Measurements from ENCODE around the gene TSHZ1. TPM values are rescaled to one million over a fixed set of nuclear protein-coding genes. Genes with fewer than 3 reads are reported as not detected.
A peak's percentile ranks its signal among the peaks of the same experiment; 100 is the strongest.
"Not testable (repeated sequence)": the region's sequence is repeated elsewhere in the genome, so short reads cannot be mapped to it uniquely, and the experiment has no call there.

TSHZ1 gene
- total RNA-seq, 1 experiment from 2014 or later: 9.7 TPM

DNA sequence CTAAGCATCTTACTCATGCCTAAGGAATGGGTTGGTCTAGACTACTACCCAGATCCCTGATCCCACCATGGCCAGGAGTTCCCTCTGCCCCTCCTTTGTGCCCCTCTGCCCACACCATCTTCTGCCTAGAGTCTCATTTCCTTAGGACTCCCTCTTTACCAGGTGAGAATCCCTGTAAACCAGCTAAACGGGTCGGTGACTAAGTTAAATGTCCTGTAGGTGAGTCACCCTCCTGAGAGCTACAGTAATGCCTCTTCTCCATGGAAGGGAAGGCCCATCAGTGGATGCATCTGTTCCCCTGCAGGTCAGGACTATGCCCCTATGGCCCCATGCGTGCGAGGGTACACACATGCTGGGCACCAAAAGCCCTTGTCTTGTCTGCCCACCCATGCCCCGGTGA, 27.1 kb upstream of the TSHZ1 start:
- CTCF ChIA-PET: no interaction called here
- POLR2A ChIA-PET: interaction anchor here (0.9 kb wide), 1 partner anchor 10 kb away, joined by 3 read pairs; no protein-coding TSS in a partner anchor
- no peak overlapping the region for H3K4me3 Mint-ChIP-seq (ENCODE audit: unreplicated experiment)
- DNase-seq (ENCODE audit: unreplicated experiment): peak; percentile 48
- H3K36me3 Mint-ChIP-seq (ENCODE audit: insufficient read depth, unreplicated experiment): no peaks in the 10 kb centered on the region
- no peak overlapping the region for H3K27ac Mint-ChIP-seq (ENCODE audit: low read depth, unreplicated experiment)
- no TSS peak for BruUV-seq (replicated peaks)
- no peaks in the 10 kb centered on the region for H3K9me3 Mint-ChIP-seq (ENCODE audit: unreplicated experiment)
- intact Hi-C loops (cut with micrococcal nuclease): no loop called here
- H3K4me1 Mint-ChIP-seq (ENCODE audit: insufficient read depth, unreplicated experiment): peaks cover 11% of the 10 kb centered on the region
- TF ChIP-seq, protein P1, sequence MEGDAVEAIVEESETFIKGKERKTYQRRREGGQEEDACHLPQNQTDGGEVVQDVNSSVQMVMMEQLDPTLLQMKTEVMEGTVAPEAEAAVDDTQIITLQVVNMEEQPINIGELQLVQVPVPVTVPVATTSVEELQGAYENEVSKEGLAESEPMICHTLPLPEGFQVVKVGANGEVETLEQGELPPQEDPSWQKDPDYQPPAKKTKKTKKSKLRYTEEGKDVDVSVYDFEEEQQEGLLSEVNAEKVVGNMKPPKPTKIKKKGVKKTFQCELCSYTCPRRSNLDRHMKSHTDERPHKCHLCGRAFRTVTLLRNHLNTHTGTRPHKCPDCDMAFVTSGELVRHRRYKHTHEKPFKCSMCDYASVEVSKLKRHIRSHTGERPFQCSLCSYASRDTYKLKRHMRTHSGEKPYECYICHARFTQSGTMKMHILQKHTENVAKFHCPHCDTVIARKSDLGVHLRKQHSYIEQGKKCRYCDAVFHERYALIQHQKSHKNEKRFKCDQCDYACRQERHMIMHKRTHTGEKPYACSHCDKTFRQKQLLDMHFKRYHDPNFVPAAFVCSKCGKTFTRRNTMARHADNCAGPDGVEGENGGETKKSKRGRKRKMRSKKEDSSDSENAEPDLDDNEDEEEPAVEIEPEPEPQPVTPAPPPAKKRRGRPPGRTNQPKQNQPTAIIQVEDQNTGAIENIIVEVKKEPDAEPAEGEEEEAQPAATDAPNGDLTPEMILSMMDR (IDR thresholded peaks at IDR 0.05; ENCODE audit: unreplicated experiment): no peak
- H3K27me3 Mint-ChIP-seq (ENCODE audit: insufficient read depth, unreplicated experiment): no peaks in the 10 kb centered on the region

DNA sequence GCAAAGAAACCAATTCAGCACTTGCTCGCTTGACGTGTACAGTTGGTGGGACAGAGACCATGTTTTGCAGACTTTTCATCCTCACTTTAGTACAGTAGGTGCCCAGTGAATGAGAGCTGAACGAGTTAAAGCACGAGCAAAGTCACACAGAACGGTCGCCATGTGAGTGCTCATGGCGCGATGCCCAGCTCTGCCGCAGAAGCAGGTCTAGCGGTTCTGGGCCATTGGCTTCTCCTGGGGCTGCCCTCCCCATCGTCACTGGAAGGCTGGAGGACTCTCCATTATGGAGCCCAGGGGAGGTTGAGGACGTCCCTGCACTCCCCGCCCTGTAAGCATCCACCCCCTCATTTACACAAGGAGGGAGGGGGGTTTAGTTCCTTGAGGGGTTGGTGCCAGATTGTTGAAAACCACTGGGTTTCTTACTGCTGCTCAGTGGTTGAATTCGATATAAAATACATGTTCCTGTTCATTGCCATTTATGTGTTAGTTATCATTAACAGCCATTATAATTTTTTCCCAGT, 26.6 kb upstream of the TSHZ1 start:
- CTCF ChIA-PET: interaction anchor here (0.6 kb wide), 1 partner anchor 381 kb away, joined by 5 read pairs; no protein-coding TSS in a partner anchor

DNA sequence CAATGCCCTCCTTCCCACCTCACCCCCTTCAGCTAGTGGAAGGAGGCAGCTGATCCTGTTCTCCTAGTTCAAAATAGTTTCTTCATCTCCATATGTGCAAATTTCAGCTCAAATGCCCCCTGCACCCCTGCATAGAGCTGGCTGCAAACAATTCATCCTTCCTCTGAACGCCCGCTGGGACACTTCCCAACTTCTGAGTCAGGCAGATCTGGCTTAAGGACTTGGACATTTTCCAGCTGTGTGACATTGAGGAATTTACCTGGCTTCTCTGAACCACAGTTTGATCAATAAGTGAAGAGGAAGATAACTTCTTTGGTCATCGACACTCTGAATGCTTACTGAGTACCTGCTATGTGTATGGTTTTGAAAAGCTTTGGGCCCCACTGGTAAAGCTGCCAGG, 25.1 kb upstream of the TSHZ1 start:
- Mint-ChIP-seq H3K27ac (ENCODE audit: low read depth, unreplicated experiment) (no peak overlapping the region), H3K4me3 (ENCODE audit: unreplicated experiment) (no peak overlapping the region), H3K4me1 (ENCODE audit: insufficient read depth, unreplicated experiment) (peaks cover 11% of the 10 kb centered on the region), H3K27me3 (ENCODE audit: insufficient read depth, unreplicated experiment) (no peaks in the 10 kb centered on the region), H3K36me3 (ENCODE audit: insufficient read depth, unreplicated experiment) (no peaks in the 10 kb centered on the region), H3K9me3 (ENCODE audit: unreplicated experiment) (no peaks in the 10 kb centered on the region)
- BruUV-seq (replicated peaks): no TSS peak
- intact Hi-C loops (cut with micrococcal nuclease): no loop called here
- CTCF ChIA-PET: interaction anchor here (0.6 to 1.1 kb wide), 3 partner anchors 294 to 1143 kb away, joined by 3 to 4 read pairs (median 3); no protein-coding TSS in a partner anchor
- DNase-seq (ENCODE audit: unreplicated experiment): peak; percentile 47
- TF ChIP-seq, protein P1 (IDR thresholded peaks at IDR 0.05; ENCODE audit: unreplicated experiment): no peak
- POLR2A ChIA-PET: interaction anchor here (0.5 to 0.9 kb wide), 2 partner anchors 25 to 349 kb away, joined by 3 read pairs; no protein-coding TSS in a partner anchor

More for the DNA sequence above, 26.6 kb upstream of the TSHZ1 start:
- H3K4me3 Mint-ChIP-seq (ENCODE audit: unreplicated experiment): no peak overlapping the region
- no peak overlapping the region for H3K27ac Mint-ChIP-seq (ENCODE audit: low read depth, unreplicated experiment)
- intact Hi-C loops (cut with micrococcal nuclease): no loop called here
- TF ChIP-seq, protein P1 (IDR thresholded peaks at IDR 0.05; ENCODE audit: unreplicated experiment): no peak
- no peaks in the 10 kb centered on the region for H3K9me3 Mint-ChIP-seq (ENCODE audit: unreplicated experiment)
- peaks cover 11% of the 10 kb centered on the region for H3K4me1 Mint-ChIP-seq (ENCODE audit: insufficient read depth, unreplicated experiment)
- H3K27me3 Mint-ChIP-seq (ENCODE audit: insufficient read depth, unreplicated experiment): no peaks in the 10 kb centered on the region
- POLR2A ChIA-PET: no interaction called here
- DNase-seq (ENCODE audit: unreplicated experiment): no peak
- no peaks in the 10 kb centered on the region for H3K36me3 Mint-ChIP-seq (ENCODE audit: insufficient read depth, unreplicated experiment)
- no TSS peak for BruUV-seq (replicated peaks)

DNA sequence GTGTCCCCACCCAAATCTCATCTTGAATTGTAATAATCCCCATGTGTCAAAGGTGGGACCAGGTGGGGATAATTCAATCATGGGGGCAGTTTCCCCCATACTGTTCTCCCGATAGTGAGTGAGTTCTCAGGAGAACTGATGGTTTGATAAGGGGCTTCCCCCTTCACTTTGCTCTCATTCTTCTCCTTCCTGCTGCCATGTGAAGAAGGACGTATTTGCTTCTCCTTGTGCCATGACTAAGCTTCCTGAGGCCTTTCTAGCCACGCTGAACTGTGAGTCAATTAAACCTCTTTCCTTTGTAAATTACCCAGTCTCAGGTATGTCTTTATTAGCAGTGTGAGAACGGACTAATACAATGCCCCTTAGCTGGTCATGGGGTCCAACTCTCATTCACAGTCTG, 22.9 kb upstream of the TSHZ1 start:
- BruUV-seq (replicated peaks); H3K27me3 Mint-ChIP-seq (ENCODE audit: insufficient read depth, unreplicated experiment); intact Hi-C loops (cut with micrococcal nuclease); H3K9me3 Mint-ChIP-seq (ENCODE audit: unreplicated experiment); H3K36me3 Mint-ChIP-seq (ENCODE audit: insufficient read depth, unreplicated experiment); H3K27ac Mint-ChIP-seq (ENCODE audit: low read depth, unreplicated experiment); DNase-seq (ENCODE audit: unreplicated experiment); POLR2A ChIA-PET; H3K4me3 Mint-ChIP-seq (ENCODE audit: unreplicated experiment); CTCF ChIA-PET: not testable (repeated sequence)
- peaks cover 11% of the 10 kb centered on the region for H3K4me1 Mint-ChIP-seq (ENCODE audit: insufficient read depth, unreplicated experiment)
